ENCODE measurements around the gene GPS1. TPM values are rescaled to one million over a fixed set of nuclear protein-coding genes. Genes with fewer than 3 reads are reported as not detected.

The GPS1 gene
- total and polyA plus RNA-seq, 9 of the 15 experiments (the other 6 are each of a cell fraction or from before 2014, with no cell fraction given) = 3.1 to 167 (median 69.9) TPM

DNA sequence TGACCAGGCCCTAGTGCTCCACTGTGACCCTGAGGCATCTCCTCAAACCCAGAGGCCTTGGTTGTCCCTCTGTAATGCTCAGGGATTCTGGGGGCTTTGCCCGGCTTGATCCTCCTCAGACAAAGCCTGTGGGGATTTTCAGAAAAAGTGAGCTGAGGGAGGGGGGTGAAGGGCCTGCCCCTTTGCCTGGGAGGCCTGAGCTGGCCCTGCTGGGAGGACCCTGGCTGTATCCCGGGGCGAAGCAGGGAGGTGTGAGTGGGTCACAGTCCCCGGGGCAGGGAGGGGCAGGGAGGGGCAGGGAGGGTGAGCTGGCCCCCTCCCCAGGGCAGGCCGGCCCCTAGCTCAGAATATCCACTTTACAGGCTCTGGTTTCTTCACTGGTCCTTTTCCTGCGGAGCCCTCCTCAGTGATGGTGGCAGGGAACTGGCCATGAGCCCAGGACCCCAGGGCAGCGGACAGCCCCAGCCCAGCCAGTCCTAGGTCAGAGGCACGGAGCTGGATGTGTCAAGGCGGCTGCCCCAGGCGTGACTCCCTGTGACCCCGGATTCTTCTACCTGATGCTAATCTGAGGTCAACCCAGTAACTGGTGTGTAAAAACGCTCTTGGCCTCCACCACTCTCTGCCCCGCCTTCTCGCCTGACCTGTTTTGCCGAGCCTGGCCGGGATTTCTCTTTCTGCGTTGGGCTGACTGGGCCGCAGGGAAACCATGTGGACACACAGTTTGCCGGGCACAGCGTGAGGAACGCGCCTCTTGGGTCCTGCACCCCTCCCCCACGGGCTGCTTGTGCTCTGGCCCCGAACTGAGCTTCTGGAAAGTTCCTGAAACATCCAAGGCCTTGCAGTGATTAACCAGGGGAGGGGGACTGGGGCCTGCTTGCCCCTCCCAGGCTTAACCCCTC lies 52.1 kb downstream of the GPS1 start (continued):
- TF ChIP-seq SMAD1 (IDR thresholded peaks at IDR 0.05; ENCODE audit: low read depth, low read length, partially characterized antibody) (no peak), RCOR1 (IDR thresholded peaks at IDR 0.05; ENCODE audit: borderline replicate concordance in 1 of 2, low read depth in 2 of 2, low read length in 2 of 2) (peak in 1 of 2 experiments; percentile 32; a peak in 1 of 4 replicates), ZNF232 (CRISPR knock-in tag; IDR thresholded peaks at IDR 0.05) (no peak), ZNF217 (CRISPR knock-in tag; IDR thresholded peaks at IDR 0.05) (no peak), FOXM1 (IDR thresholded peaks at IDR 0.05; ENCODE audit: low read depth) (no peak), FOXM1 (CRISPR knock-in tag; IDR thresholded peaks at IDR 0.05; ENCODE audit: low read depth) (no peak), ETS2 (tag; IDR thresholded peaks at IDR 0.05; ENCODE audit: borderline replicate concordance, poor library complexity, severe bottlenecking) (no peak), TRIM28 (IDR thresholded peaks at IDR 0.05) (no peak), MAFG (tag; conservative IDR thresholded peaks at IDR 0.05) (no peak), TGIF2 (CRISPR knock-in tag; IDR thresholded peaks at IDR 0.05) (no peak), ERF (CRISPR knock-in tag; IDR thresholded peaks at IDR 0.05) (no peak), RBBP5 (IDR thresholded peaks at IDR 0.05; ENCODE audit: borderline replicate concordance, insufficient read depth, low read length, poor library complexity, severe bottlenecking) (peak; percentile 20), ETV5 (CRISPR knock-in tag; IDR thresholded peaks at IDR 0.05; ENCODE audit: low read depth) (no peak), CHCHD3 (CRISPR knock-in tag; IDR thresholded peaks at IDR 0.05) (no peak), ZNF445 (CRISPR knock-in tag; IDR thresholded peaks at IDR 0.05; ENCODE audit: low read depth) (no peak), HNRNPK (IDR thresholded peaks at IDR 0.05; ENCODE audit: low read depth, low read length, poor library complexity, severe bottlenecking) (no peak)
- TF ChIP-seq, protein P1, sequence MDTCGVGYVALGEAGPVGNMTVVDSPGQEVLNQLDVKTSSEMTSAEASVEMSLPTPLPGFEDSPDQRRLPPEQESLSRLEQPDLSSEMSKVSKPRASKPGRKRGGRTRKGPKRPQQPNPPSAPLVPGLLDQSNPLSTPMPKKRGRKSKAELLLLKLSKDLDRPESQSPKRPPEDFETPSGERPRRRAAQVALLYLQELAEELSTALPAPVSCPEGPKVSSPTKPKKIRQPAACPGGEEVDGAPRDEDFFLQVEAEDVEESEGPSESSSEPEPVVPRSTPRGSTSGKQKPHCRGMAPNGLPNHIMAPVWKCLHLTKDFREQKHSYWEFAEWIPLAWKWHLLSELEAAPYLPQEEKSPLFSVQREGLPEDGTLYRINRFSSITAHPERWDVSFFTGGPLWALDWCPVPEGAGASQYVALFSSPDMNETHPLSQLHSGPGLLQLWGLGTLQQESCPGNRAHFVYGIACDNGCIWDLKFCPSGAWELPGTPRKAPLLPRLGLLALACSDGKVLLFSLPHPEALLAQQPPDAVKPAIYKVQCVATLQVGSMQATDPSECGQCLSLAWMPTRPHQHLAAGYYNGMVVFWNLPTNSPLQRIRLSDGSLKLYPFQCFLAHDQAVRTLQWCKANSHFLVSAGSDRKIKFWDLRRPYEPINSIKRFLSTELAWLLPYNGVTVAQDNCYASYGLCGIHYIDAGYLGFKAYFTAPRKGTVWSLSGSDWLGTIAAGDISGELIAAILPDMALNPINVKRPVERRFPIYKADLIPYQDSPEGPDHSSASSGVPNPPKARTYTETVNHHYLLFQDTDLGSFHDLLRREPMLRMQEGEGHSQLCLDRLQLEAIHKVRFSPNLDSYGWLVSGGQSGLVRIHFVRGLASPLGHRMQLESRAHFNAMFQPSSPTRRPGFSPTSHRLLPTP (IDR thresholded peaks at IDR 0.05; ENCODE audit: borderline replicate concordance, extremely low read depth, insufficient read length) = no peak
- TF ChIP-seq, protein P2, sequence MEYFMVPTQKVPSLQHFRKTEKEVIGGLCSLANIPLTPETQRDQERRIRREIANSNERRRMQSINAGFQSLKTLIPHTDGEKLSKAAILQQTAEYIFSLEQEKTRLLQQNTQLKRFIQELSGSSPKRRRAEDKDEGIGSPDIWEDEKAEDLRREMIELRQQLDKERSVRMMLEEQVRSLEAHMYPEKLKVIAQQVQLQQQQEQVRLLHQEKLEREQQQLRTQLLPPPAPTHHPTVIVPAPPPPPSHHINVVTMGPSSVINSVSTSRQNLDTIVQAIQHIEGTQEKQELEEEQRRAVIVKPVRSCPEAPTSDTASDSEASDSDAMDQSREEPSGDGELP (CRISPR knock-in tag; IDR thresholded peaks at IDR 0.05; ENCODE audit: borderline replicate concordance) = 0 out of 2 replicates have a peak, but pooled peaks have one; percentile 31
- TF ChIP-seq, protein P3, sequence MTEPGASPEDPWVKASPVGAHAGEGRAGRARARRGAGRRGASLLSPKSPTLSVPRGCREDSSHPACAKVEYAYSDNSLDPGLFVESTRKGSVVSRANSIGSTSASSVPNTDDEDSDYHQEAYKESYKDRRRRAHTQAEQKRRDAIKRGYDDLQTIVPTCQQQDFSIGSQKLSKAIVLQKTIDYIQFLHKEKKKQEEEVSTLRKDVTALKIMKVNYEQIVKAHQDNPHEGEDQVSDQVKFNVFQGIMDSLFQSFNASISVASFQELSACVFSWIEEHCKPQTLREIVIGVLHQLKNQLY (CRISPR knock-in tag; conservative IDR thresholded peaks at IDR 0.05) = no peak
- TF ChIP-seq, protein P4, sequence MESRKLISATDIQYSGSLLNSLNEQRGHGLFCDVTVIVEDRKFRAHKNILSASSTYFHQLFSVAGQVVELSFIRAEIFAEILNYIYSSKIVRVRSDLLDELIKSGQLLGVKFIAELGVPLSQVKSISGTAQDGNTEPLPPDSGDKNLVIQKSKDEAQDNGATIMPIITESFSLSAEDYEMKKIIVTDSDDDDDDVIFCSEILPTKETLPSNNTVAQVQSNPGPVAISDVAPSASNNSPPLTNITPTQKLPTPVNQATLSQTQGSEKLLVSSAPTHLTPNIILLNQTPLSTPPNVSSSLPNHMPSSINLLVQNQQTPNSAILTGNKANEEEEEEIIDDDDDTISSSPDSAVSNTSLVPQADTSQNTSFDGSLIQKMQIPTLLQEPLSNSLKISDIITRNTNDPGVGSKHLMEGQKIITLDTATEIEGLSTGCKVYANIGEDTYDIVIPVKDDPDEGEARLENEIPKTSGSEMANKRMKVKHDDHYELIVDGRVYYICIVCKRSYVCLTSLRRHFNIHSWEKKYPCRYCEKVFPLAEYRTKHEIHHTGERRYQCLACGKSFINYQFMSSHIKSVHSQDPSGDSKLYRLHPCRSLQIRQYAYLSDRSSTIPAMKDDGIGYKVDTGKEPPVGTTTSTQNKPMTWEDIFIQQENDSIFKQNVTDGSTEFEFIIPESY (CRISPR knock-in tag; IDR thresholded peaks at IDR 0.05) = peak; percentile 36; the same call in 1 of the 2 replicates

Data from K562 (cell line).